Stimulated activated CD8-positive, alpha-beta memory T cell treated with anti-CD3 and anti-CD28 coated beads, Interleukin-12 subunit alpha, Interleukin-12 subunit beta, amount 100 ng/mL, for 1 hour (primary cell): ENCODE results near the gene EPYC.

Source experiments
- DNase-seq: peaks from one replicate; pipeline ENCODE4 v3.0.0-alpha.2; 2020; ENCODE audit warnings: low read depth

EPYC gene, protein sequence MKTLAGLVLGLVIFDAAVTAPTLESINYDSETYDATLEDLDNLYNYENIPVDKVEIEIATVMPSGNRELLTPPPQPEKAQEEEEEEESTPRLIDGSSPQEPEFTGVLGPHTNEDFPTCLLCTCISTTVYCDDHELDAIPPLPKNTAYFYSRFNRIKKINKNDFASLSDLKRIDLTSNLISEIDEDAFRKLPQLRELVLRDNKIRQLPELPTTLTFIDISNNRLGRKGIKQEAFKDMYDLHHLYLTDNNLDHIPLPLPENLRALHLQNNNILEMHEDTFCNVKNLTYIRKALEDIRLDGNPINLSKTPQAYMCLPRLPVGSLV

DNA sequence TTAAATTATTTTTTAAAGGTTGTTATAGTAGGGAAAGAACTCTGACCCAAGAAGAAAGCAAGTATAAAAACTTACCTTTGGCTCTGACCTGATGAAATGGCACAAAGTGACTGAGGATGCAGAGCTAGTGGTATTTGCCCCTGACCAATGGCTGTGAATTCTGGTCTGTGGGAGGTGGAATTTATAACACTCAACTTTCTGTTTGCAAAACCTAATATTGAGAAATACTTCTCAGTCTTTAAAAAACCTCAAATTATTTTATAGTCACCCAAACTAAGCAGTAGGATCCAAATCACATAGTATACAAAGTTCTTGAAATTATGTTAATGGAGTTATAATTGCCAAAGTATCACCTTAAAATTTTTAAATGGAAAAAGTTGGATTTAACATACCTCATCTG is at the start of gene EPYC:
TSS of gene EPYC (minus strand) at position 101 of the 400 bp plus-strand sequence. CDS start 2,407 bp downstream, outside the sequence.
- DNase-seq = no peak

DNA sequence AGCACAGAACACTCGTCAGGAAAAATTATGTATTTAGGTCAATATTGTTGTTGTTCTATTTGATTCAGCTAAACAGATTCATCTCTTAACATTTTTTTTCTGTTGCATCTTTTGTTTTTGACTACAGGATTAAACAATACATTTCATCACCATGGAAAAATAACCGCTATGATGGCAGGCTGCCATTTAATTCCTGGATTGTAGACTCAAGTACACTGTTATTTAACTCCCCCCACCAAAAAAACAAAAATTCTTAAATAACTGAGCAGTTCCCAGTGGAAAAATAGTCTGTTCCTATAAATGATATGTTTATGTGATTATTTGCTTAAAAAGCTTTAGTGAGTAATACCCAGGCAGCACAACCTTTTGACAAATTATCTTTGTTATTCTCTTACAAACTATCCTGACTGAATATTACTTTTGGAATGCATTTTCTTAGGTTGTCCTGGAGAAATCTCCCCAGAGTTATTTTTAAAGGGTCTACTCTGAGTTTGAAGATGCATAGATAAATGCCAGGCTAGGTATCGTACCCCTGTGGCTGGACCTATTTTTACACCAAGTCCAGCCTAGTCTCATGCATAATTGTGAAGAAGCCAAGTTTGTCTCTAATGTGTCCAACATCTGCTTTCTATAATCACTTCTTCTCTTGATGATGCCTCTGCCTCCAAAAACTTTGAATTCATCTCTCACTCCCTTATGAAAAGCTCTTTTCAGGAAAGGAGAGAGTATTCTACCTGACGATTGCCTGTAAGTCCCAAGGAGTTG is 49.4 kb upstream of the EPYC start:
- no peak for DNase-seq

DNA sequence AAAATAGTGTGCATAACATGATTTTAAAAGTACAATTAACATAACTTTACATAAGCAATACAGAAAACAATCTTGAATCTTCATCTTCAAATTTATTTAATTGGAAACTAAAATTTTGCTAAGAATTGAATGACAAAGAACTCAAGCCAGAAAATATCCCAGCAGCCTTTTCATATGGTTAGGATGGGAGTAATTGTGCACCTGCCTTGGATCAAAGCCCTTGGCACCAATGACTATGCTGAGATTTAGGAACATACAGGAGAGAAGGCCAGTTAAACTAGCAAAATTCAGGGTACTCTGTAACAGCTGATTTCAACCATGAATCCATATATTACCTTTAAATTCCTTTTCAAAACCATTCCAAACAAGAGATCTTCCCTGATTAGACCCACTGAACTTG is 47.3 kb upstream of the EPYC start:
- no peak for DNase-seq

DNA sequence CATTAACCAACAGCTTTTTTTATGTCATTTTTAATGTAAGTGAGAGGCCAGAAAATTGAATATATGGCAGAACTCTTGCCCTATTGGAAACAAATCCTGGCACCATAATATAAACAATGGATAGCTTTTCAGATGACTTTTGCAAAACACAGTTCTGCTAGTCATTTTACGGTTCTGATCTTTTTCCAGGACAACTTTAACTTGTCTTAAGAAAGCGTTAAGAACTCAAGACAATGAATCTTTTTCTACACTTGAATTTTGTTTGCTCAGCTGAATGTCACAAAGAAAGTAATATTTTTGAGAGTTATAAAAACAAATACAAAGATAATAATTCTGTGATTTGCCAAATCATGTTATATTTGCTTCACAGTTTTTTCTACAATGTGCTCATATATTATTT is 39.8 kb upstream of the EPYC start:
- DNase-seq = no peak

DNA sequence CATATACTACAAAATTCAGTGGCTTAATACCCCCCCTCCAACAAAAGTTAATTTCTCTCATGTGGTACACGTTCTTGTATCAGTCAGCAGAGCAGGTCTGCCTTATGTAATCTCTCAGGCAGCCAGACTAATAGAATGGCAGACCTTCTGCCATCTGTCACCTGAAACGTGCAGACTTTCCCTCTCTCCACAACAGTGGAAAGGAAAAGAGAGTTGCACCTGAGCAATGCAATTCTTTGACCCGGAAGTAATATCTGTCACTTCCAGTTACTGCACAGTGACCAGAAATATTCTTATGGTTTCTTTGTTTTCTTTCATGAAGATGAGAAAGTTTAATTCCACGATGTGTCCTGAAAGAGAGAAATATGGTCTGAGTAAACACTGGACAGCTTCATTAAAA is 38.6 kb upstream of the EPYC start:
- DNase-seq = no peak

DNA sequence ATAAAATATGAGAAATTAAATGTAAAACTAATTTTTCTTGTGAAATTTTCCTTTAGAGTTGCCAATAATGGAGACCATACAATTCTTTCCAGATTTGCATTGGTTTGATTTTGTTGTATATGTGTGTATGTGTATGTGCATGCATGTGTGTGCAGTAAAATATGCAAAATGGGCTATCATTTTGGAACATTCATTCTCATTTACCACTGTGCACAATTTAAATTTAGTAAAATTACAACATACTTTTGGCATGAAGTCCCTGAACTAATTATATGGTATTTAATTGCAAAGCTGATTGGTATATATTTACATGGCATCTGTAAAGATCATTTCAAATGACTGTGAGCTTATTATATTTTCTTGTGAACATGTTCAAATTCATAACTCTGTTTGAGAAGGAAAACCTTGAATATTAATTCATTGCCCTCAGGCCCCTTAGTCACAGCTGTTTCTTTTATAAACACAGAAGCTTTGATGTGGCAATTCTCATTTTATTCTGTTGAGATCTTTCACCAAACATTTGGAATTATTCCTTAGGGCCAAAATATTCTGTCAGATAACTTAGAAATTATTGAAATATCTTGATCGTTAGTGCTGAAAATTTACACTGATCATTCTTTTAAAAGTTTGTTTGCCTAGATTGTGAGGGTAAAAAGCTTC is 35.5 kb upstream of the EPYC start:
- no peak for DNase-seq

DNA sequence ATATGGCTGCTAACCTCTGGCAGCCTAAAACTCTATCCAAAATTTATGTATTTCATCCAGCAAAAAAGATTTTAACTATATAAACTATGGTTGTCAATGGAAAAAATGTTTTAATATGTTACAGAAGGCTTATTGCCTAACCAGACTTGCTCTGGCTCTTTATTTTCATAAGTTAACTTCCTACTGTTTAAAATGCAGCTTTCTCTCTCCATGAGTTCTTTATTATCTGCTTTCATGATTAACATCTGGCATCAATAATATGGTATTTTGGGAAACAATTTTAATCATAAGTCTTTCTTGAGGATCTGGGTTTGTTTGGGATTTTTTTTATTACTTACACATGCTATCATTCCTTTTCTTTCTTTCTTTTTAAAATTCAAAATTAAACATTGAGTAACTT is 32.5 kb upstream of the EPYC start:
- no peak for DNase-seq

DNA sequence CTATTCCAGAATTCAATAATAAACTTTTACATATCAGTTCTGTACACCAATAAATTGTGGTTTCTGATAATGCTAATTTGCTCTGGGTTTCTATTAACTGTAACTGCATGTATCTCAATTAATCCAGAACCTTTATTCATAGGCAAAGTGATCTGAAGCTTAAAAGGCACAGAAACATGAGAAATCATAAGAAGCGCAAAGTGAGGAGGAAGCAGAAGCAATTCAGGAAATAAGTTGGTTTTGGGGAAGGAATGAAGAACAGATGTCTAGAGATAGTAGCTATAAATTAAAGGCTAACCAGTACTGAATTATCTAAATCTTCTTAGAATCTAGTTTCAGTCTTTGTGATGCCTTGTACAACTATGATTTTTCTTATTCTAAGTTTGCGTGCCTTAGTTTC is 28.5 kb upstream of the EPYC start:
- DNase-seq = no peak

DNA sequence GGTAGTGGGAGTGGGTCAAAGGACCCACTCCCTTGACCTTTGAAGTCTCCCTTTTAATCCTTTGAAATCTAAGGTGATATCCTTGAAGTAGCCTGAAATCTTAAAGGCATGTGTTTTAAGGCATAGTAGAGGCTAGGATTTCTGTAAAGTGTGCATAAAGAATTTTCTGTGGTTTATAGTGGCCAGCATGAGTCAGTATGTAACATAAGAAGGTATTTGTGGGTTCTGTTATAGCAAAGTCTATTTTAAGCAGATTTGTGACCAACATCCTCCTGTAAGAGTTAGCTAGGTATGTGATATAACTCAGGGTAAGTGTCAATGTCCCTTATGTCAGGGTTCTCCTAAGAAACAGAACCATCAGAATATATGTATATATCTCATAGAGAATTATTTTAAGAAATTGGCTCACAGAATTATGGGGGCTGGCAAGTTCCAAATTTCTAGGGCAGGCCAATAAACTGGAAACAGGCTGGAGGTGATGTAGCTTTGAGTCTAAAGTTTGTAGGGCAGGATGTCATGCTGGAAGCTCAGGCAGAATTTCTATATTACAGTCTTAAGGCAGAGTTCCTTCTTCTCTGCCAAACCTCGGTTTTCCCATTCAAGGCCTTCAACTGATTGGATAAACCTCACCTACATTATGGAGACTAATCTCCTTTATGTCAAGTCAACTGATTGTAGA is 18.7 kb upstream of the EPYC start:
- DNase-seq = no peak

DNA sequence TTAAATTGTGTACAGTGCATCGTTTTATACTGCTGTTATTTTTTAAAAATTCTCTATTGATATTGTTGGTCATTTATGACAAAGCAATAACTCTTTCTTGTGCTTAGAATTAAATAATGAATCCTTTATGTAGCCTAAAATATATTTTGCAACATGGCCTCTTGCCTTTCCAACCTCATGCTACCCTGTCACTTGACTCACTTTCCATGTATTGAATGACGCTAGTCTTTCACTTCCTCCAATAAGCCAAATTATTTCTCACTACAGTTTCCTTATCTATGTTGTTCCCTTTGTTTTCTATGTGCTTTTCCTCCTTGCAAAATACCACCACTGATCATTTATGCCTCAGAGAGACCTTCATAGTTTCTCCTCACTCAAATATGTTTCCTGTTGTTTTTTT is 16.3 kb upstream of the EPYC start:
- no peak for DNase-seq

DNA sequence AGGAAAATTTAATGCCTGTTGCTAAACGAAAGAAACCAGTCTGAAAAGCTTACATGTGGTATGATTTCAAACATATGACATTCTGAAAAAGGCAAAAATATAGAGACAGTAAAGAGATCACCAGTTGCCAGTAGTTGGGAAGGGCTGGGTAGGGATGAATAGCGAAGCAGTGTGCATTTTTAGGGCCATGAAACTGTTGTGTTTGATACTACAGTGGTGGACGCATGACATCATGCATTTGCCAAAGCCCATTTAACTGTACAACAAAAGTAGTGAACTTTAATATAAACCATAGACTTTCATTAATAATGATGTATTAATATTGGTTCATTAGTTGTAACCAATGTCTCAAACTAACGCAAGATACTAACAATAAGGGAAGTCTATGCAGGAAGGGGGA is 14.7 kb upstream of the EPYC start:
- DNase-seq = no peak

DNA sequence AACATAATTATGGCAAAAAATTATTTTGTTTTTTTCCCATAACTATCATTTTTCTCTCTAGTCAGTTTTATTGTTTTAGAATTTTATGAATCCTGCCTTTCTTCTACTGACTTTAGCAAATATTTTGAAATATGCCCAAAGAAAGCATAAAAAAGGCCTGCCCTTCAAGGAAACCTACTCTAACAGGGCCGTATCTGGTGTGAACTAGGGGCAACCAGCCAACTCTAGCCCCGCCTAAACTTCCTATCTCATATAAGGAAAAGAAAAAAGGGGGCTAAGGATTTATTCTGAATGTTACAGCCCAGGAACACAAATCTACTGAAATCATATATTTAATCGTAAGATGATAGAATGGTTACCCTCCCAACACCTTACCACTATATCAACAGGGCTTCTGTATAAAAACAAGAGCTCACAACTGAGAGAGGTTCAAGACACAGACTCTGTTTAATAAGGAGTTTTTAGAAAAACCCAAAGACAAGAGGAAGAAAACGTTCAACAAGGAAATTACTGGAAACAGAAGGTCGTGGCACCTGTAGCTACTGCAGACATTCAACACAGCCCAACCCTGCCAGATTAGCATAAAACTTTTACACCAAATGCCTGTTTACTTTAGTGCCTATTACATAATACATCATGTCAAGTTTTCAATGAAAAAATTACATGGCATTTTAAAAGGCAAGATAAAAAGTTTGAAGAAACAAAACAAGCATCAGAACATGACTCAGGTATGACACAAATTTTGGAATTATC is 12.9 kb upstream of the EPYC start:
- DNase-seq = no peak

DNA sequence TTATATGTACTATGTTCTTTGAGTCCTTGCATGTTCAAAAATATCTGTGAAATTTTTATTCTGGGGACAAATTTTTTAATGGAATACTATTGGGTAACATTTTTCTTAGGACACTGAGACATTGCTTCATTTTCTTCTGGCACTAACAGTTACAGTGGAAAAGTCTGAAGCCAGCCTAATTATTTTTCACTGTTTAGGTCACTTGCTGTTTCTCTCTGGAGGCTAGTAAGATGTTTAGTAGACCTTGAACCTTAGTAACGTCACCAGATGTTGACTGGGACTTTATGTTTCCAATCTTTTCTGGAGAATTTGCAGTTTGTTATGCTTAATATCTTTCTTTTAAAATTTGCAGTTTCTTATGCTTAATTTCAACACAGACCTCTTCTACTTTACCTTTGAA is 12.3 kb upstream of the EPYC start:
- DNase-seq = no peak

DNA sequence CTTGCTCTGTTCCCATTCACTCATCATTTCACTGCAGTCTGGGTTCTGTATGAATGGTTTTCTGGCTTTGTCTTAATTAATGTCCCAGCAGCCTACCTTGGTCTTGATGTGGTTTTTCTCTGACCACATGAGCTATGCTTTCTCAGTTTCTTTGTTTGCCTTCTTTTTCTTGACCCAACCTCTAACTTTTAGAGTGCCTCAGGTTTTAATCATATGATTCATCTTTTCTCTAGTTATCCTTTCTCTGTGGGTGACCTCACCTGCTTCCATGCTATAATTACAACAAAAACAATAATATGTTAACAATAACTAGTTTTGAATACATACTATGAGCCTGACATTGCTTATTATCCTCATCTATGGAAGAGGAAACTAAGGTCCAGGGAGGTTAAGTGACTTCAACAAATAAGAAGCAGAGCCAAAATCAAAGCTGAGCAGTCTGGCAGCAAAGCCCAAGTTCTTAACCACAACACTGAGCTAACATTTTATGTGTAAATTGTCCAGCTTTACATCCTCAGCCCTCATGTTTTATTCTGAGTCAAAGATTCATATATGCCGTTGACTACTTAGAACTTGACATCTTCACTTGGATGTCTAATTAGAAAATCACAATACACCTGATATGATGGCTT is 4.7 kb upstream of the EPYC start:
- DNase-seq = no peak

DNA sequence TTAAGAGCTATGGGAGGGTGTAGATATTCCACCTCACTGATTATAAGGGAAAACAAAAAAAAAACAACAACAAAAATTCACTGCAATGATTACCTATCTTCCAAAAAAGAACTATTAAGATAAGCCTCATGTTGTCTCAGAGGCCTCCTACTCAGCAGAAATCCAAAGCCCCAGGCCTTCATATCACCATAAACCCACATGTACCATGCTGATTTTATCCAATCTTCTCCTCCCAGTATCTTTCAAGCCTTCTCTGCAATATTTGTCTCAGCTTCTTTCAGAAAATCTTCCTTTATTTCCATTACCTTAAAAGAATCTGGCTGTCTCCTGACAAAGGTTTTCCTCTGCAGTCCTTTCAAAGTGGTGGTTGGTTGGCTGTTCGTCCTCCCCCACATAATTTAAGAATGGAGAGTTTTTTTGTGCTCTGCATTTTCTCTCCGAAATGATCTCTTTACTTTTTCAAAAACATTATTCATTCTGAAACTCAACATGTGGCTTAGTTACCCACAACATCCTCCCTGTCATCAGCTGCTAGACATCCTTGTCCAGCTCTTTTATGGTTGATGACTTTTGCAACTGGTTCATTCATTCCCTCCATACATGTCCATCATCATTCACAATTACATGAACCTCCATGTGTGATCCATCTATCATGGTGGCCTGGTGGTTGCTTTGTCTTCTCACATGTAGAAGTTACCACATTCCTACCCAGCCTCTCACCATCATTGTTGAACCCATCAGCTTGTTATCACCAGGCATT is 2.9 kb upstream of the EPYC start:
- DNase-seq = no peak

DNA sequence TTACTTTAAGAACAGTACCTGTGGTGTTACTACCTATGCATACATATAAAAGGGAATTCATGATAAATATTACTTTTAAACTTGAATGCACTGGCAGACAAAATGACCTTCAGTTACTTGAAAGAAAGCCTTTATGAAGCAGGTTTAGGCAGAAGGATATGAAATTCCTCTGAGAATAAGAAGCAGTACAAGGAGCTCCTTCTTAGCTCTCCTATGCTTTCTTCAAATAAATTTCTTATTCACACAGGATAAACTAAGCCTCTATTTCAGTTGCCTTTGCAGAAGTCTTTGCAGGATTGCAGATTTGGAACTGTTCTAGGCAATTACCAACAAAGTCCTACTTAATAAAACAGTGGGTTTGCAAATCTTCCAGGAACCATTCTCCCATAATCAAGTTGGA is 1.0 kb downstream of the EPYC start:
- no peak for DNase-seq

DNA sequence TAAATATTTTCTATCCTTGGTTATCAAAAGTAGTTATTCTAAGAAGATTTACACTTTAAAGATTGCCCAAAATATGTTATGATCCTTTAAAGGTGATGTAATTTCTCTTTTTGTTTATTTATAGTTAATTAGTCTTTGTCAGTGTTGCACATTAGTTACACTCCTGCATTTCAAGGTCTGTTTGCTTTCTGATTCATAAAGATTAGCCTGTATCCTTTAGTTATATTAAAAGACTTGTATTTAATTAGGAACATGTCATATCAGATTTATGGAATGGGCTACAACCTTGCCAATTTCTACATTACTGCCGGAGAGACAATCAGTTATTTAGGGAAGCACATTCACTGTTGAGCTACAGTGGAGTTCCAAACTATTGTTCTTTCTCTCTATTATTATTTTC is 3.5 kb downstream of the EPYC start:
- DNase-seq = no peak

DNA sequence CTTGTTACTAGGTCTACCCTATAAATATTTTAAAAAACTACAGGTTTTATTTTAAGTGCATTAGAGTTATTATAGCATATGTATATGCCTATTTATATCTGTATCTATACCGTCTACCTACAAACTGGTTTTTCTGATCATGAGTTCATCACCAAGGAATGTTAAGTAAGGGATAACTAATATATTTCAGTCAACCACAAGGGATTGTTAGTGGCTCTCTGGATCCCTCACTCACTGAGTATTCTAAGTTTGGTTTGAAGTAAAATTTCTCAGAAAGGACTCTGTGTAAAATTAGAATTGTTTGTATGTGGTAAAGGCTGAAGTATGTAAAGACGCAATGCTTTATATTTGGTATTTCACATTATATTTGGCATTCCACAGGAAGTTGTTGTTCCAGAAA is 4.8 kb downstream of the EPYC start:
- DNase-seq = no peak

DNA sequence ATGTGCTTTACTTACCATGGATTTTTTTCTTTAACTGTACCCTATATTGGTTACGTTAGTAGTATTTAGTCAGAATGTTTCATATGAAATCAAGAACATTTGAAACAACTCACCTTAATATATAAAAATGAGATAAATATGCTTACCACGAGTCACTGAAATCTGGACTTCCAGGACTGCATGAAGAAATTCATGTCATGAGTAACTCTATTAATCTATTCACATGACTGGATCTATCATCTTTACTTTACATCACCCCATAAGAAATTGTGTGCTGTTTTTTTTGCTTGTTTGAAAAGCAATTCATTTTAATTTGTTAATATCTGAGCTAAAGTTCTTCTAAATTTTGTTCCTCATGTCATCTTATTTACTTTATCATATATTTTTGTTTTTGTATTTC is 5.2 kb downstream of the EPYC start:
- DNase-seq = no peak

DNA sequence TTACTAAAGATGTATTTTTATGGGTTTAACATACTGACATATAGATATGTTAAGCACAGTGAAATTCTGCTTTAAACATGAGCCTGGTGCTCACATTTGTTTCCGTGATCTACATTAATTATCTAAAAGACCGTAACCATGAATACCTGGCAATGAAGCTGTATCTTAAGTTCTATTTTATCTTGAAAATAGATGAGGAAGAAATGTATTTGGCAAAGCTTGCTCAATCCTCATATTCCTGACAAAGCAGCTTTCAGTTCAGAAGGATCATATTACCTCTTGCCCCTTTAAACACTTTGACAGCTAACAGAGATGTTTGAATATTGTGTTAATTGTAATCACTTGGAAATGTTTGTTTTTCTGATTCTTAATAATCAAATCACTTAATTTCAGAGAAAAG is 9.8 kb downstream of the EPYC start:
- DNase-seq = no peak
